Epithelial cell of proximal tubule (primary cell): Measurements from ENCODE around the gene CAMKK2. TPM values are rescaled to one million over a fixed set of nuclear protein-coding genes. Genes with fewer than 3 reads are reported as not detected.
A peak's percentile ranks its signal among the peaks of the same experiment; 100 is the strongest.

Experiments
- DNase-seq: peaks from one replicate; pipeline ENCODE4 v3.0.0-alpha.2; 2011; ENCODE audit warnings: low read depth
- H3K4me3 ChIP-seq: 2 replicates; pipeline ENCODE4 v1.5.1; 2011; ENCODE audit warnings: low read depth, mild to moderate bottlenecking, low read length
- CTCF ChIP-seq: conservative IDR thresholded peaks from 2 replicates; pipeline ENCODE4 v1.5.1; 2012; ENCODE audit warnings: low read depth, mild to moderate bottlenecking, low read length
- total RNA-seq: library from RNA; depleted of rRNA; stranded (reverse); fragments of >200 nt; gene quantifications from 2 replicates; pipeline ENCODE4 v1.2.3, GENCODE V29; 2015

Gene CAMKK2
- total RNA-seq, 1 donor from 2014 or later = 23.2 TPM

GRCh38 chr12:121297435-121297991, 1.0 kb upstream of the CAMKK2 start:
- peak; percentile 71 for DNase-seq
- peak overlapping the region; percentile 96 for H3K4me3 ChIP-seq
- TF ChIP-seq CTCF = no peak

DNA sequence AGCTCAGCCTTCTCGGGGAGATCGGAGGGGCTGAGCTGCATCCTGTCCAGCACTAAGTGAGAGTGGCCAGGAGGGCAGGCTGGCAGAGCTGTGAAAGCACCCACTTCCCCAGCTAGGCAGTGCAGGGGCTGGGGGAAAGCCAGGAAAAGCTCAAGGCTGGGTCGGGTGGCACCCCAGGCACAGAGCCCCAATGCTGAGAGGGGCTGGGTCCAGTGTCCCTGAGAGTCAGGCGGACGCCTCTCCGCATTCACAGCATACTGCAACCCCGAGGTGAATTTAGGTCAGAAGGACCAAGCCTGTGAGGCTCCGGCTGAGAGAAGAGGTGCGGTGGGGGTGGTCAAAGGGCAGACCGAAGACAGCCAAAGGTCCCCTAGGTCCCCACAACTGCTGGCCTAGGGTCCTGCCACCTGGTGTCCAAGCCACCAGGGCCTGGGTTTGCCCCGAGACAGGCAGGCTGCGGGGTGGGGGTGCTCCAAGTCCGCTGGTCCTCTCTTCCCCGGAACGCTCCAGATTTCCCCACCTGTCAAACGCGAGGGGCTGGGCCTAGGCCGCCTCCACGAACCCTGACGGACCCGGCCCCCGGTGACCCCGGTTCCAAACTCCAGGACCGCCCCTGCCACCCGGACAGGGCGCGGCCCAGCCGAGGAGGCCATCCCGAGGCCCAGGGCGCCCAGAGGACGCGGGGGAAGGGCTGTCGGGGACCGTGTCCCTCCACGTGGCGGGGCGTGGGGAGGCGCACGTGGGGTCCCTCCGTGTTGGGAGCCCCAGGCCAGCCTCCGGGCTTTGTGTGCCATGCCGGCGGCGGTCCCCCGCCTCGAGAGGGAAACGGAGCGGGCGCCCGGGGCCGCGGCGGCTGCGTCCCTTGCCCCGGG, 527 bp downstream of the CAMKK2 start:
- DNase-seq = no peak
- TF ChIP-seq CTCF = no peak

GRCh38 chr12:121295116-121295745, 1.3 kb downstream of the CAMKK2 start:
- DNase-seq = no peak
- peak overlapping the region; percentile 96 for H3K4me3 ChIP-seq
- no peak for TF ChIP-seq CTCF

More for the DNA sequence above, 527 bp downstream of the CAMKK2 start:
- H3K4me3 ChIP-seq = peak overlapping the region; percentile 96

DNA sequence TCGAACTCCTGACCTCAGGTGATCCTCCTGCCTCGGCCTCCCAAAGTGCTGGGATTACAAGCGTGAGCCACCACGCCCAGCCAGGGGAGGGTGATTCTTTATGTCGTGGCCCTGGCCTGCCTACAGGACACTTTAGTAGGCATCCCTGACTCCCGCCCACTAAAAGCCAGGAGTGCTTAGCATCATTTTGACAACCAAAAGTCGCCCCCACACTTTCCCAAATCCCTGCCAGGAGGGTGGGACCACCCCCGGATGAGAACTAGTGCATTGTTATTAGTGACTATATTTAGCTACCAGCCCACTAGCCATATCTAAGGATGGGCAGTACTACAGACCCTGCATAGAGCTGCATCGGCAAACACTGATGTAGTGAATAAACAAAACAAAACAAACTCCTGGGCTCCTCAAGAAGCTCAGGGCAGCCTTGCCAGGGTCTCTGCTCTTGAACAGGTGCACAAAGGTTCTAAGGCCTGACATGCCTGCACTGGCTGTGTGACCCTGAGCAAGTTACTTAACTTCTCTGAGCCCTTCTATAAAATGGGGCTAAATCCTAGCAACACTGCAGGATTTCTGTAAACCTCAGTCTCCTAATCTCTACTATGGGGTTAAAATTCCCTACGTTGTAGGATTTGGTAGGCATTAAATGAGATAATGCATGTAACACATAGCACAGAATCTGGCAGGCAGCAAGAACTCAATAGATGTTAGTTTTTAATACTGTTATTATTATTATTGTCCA, 2.2 kb downstream of the CAMKK2 start:
- no peak for TF ChIP-seq CTCF
- DNase-seq = no peak
- no peak overlapping the region for H3K4me3 ChIP-seq

DNA sequence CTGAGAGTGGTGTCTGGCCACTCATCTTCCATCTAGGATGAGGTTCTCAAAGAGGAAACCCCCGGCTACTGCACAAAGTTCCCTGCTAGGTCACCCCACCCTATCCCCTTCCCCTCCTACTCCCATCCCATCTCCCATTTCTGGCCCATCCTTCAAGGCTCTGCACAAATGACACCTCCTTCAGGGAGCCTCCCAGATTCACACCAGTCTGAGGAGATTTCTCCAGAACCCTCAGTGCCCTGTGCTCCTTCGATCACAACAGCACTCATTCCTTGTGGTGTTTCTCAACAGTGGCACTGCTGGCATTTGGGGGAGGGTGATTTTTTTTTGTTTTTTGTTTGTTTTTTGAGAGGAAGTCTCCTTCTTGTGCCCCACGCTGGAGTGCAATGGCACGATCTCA, 2.9 kb downstream of the CAMKK2 start:
- no peak overlapping the region for H3K4me3 ChIP-seq
- DNase-seq = no peak
- no peak for TF ChIP-seq CTCF

GRCh38 chr12:121290410-121290809, 6.1 kb downstream of the CAMKK2 start:
- no peak for DNase-seq
- no peak for TF ChIP-seq CTCF
- no peak overlapping the region for H3K4me3 ChIP-seq
